HK-2 (cell line): ENCODE measurements around the gene B4GALT1.

Experiments used
- DNase-seq: peaks from one replicate; pipeline ENCODE4 v3.0.0-alpha.2; 2018; ENCODE audit not compliant: unreplicated experiment

The B4GALT1 gene

DNA sequence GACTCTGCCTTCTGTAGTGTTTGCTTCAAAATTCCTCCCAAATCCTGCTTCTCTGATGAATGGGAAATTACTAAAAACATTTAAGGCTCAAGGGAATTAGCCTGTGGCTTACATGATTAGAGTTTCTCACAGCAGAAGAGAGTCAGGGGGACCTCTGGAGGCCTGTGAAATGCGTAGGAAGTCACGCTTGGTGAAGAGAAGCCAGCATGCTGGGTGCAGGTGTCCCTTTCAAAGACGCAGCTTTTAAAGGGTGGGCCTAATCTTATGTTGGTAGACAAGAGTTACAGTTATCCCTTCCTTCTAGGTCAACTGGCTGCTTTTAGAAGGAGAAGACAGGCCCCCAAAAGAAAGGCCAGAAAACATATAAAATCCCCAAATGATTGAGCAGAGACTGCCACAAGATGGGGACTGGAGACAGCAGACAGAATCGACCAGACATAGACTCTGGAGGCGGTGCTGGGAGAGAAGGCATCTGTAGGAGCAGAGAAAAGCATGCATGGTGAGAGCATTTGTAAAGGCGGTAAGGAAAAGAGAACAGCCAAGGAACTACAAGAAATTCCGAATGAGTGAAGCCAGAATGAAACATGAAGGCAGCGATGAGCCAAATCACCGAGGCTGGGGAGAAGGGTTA is 42.3 kb downstream of the B4GALT1 start:
- no peak for DNase-seq

DNA sequence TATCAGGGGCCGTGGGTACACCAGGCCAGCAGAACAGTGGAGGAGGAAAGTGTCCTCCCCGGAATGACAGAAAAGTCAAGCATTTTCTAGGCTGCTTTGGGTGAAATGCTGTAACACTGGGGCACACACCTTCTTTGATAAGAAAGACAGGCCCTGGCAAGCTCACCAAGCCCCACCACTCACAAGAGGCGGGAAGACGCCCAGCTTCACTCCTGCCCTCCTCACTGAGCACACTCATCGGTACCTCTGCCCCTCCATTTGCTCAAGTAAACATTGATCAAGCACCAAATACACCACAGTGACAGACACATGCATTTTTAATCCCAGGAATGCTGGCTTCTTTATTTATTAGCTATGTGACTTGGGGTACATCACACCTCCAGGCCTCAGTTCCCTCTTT is 43.1 kb downstream of the B4GALT1 start:
- DNase-seq = no peak

DNA sequence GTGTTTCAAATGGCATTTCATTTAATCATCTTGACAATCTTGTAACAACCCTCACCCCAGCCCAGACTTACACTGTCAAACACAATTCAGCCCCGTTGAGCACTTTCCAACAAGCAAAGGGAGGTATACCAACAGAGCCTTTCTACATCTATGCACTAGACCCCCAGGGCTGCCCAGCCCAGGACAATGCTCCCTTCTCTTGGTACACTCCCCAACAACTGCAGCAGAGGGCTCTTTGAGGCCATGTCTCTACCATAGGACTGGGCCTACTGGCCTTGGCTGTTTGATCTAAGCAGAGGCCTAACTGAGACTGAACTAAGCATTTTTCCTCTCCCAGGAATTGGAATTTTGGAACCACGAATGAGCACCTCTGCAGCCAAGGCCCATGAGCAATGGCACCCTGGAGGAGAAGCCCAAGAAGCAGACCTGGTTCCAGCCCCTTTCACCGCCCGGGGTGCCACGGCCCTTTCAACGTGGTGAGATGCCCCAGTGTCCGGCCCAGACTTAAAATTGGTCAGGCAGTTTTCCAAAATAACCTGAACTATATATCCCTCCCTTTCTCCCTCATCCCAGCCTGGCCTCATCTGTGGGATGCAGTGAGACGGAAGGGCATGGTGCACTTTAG is 43.6 kb downstream of the B4GALT1 start:
- DNase-seq = no peak

DNA sequence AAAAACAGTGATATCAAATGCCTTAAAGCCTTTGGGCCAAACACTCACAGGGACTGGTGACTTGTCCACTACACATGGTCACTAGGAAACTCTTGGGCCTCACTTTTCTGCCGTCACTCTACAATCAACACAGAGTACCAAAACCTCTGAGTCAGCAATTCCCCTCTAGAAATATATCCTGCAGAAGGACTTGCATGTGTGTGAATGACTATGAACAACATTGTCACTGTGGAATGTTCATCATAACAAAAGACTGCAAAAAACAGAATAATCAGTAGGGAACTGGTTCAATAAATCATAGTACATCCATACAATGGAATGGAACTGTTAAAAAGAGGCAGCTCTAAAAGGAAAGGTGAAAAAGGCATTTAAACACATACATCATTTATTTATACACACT is 46.5 kb downstream of the B4GALT1 start:
- no peak for DNase-seq

DNA sequence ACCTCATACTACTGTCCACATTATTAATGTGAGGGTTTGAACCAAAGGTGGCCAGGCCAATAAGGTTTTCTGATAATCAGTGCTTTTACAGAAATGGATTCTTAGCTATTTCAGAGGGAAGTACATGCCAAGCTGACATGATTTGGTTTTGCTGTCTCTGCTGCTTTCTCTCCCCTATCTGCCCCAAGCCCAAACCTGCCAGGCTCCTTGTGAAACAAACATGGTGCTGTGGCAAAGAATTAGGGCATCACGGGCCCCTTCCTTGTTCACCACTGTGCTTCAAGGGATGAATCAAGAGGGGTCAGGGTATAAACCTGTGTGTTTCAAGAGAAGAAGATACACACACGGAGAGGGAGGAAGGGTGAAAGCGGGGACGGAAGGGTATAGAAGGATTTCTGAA is 49.3 kb downstream of the B4GALT1 start:
- DNase-seq = no peak

DNA sequence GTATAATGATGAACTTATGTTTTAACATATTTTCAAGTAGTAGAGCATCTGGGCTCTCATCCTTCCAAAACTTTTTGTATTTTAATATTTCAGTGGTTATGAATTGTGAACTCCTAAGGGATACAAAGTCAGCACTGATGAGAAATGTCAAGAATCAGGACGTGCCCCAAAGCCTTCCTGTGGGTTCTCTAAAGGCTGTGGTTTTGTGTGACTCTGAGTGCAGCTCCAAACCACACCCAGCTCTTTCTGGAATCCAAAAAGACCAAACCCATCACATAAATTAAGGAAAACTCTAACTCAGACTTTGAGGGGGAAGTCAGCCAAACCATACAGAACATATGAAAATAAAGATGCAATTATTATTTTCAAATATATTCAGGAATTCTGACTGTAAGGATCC is 49.8 kb downstream of the B4GALT1 start:
- DNase-seq = no peak

DNA sequence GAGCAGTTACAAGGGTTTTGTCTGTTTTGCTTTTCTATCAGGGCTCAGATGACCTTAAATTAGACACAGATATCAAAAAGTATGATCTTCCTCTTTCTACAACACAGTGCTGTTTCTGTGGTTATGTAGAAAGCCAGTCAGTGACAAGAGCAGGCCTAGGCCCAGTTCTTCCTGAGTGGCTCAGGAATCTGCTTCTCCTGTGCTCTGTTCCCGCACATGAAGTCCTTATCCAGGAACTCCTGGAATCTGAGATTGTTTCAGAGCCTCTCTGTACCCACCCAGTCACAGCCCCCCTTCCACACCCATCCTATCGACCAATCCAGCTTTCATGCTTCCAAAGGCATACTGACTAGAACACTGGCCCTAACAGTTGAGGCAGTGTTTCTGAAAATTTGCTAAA is 50.3 kb downstream of the B4GALT1 start:
- DNase-seq = no peak

DNA sequence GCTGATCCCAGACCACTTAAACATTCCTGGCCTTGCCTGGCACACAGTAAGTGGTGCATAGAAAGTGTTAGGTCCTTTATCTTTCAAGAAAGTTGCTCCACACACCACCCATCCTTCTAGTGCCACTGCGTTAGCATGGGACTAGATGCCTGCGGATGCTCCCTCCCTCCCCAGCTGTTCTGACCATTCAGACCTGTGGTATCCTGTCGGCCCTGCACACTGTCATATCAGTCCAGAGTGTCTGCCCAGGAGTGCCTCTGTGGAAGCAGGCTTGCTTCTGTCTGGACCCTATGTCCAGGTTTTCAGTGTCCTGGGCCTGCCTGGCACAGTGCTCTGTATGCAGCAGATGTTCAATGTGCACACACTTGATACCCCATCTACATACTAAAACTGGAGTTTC is 52.4 kb downstream of the B4GALT1 start:
- DNase-seq = no peak

DNA sequence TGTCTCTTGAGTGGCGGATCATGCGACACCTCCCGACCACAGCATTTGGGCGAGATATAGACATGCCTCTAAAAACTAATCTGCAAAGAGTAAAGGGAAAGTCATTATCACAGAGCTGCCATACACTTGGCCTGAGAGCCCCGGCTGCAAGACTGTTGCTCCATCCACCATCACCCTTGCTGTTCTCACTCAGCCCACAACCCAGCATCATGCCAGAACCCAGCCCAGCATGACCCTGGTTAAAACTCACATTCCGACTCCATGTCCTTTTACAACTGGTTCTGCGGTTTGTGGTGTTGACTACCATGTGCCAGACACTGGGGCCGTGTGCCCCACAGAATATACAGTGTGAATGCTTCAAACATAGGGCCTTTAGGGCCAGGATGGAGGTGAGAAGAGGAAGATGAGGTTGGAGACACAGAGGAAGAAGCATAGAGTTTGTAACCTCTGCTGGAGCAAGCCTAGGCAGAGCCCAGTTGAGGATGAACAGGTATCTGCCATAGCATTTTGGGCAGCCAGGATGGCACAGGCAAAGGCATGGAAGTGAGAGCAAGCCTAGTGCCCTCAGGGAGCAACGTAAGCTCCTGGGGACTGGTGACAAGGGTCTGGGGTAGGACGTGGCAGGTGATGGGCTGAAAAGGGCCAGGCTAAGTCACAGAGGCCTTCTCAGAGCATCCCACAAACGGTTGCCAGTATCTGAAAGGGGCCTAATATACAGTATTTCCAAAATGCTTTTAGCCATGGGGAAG is 53.2 kb downstream of the B4GALT1 start:
- DNase-seq = no peak

DNA sequence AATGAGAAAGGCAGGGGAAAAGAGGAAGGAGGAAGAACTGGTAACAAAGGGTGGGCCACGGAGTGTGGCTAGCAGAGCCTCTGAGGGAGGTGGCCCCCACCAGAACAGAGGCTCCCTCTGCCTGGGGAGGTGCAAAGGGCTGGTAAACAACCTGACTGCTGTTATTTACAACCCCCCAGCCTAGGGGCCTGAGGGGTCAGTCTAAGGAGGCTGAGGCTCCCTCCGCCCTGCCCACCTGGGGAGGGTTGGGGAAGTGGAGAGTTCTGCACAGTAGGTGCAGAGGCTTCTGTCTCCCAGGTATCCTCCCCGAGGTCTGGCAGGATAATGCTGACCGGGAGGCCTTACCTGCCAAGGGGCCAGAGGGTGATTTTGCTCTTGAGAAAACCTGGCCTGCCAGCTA is 55.0 kb downstream of the B4GALT1 start:
- no peak for DNase-seq

DNA sequence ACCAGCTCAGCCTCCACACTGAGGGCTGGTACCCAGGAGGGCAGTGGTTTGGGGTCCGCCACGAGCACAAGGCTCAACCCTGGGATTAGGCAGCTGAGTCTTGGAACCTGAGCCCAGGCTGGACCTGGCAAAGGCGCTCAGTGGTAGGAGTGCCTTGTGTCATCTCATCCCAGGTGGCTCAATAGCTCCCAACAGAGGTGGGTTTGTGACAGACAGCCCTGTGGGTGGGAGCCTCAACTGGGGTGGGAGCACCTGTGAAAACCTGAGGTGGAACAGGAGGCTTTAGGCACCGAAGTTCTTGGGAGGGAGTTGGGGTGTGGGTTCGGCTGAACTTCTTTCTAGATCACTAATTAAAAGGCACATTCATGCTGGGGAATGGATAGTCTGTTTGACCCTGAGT is 55.5 kb downstream of the B4GALT1 start:
- DNase-seq = no peak

DNA sequence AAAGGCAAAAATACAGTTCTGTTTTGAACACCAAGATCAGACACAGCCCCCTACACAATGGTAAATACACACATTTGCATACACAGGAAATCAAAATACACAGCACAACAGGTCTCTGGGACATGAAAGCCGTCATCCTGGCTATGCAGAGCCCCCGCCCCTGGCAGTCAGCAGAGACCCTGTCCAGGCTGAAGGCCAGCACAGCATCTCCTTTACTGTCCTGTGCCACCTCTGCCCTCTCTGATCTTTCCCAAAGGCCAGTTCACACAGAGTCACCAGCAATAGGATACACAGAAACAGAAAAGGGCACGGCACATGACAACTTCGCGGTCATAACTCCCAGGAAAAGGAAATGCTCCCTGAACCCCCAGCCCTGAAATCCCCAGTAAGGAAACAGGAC is 56.5 kb downstream of the B4GALT1 start:
- no peak for DNase-seq

DNA sequence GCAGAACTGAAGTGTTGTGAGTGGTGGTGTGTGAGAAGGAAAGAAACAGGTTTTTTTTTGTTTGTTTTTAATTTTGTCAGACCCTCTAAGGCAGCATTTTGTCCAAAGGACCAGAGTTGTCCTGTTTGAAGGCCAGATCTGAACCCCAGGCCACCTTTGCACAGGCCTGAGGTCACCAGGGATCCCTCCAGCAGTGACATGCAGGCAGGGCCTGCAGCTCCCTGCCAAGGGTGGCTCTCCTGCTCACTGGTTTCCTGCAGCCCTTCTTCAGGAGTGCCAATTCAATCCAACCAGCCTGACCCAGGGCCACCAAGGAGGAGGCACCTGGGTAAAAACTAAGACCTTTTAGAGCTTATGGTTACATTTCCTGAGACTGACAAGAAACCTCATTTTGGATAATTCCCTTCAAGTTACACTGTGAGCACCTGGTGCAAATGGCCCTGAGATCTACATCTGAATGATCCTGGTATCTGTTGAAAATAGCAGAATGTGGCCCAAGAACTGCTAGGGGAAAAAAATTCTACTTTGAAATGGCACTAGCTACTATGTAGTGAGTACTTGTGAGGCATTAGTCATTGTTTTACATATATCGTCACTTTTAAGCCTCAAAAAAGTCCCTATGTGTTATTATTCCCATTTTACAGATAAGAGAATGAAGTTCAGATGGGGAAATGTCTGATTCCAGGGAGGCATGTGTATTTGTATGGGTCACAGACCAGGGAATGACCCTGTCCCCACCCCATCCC is 57.1 kb downstream of the B4GALT1 start:
- DNase-seq = no peak

DNA sequence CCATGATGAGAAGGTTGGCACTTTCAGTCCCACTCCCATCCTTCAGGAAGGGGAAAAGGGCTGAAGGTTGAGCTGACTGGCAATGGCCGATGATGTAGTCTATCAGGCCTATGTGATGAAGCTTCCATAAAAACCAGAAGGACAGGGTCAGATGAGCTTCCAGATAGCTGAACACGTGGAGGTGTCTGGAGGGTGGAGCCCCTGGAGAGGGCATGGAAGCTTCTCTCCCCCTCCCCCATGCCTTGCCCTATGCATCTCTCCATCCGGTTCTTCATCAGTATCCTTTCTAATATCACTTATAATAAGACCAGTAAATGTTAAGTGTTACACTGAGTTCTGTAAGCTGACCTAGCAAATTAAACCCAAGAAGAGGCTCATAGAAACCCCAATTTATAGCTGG is 58.0 kb downstream of the B4GALT1 start:
- DNase-seq = no peak

DNA sequence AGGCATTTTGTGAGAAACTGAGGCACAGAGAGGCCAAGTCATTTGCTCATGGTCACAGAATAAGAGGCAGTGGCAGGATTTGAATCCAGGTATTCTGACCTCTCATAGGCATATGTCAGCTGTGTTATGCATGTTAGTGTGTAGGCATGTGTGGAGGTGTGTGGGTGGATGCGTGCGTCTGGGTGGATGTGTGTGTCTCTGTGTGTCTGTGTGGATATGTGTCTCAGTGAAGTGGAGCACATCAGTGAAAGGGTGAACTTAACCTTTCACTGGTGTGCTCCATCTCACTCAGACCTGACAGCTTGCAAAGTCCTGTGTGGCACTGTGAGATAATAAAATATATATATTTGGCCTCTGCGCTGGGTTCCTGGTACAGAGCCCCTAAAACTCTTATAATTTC is 58.7 kb downstream of the B4GALT1 start:
- no peak for DNase-seq

DNA sequence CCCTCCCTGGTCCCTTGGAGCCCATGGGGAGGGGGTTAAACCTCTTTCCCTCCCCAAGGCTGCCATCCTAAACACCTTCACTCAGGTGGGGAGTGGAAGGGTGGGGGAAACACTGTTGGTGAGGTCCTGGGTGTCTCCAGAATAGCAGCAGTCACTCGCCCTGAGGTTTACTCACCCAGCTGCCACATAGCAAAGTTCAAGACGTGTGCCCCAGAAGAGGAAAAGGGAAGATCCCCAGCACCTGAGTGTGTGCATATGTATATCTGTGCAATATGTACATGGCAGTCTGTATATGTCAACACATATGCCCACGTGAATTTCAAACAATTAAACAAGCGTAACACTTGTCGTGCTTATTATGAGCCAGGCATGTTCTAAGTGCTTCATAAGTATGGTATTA is 59.4 kb downstream of the B4GALT1 start:
- no peak for DNase-seq

DNA sequence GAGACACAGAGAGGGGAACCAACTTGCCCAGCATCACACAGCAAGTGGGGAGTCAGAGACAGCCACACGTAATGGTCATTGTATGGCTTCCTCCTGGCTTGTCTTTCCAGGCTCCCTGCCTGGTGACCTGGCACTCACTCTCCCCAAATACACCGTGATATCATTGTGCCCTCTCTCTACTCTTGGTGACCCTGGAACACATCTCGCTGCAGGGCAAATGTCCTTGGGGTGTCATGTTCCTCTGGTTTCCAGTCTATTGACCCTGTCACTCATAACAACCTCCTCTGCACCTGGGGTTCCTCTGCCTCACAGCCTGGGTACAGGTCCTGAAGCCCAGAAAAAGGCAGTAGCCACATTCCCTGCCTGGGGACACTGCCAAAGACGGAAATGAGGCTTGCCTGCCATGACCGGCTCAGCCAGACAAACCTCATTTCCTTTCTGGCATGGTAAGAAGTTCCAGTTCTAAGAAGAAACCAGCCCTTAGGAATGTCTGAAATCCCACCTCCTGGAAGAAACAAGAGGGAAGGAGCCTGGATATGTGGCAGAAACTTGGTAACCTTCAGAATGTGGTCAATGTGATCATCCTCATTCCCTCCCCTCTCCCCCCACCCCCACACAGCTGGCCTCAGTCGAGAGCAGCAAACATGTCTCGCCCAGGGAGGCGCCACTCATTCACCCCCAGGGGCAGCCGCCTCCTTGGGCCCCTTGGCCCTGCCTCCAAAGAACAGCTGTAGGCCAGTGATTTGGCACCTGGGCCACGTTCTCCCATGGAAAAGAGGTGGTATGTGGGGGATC is 60.1 kb downstream of the B4GALT1 start:
- DNase-seq = peak; percentile 60

DNA sequence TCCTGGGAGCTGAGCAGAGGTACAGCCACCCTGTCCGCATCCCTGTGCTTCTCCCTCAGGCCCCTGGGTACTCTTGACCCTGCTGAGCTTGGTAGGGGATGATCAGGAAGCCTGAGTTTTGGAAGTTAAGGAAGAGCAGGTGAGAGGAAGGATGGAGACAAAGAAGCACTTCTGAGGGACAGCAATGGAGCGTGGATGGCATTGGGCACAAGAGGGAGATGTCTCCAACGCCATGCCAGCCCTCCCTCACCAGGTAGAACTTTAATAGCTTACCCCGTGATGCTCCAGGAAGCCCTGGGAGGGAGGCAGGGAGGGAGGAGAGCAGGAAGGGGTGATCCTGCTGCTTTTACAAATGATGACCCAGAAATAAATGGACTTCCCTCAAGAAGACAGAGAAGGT is 60.8 kb downstream of the B4GALT1 start:
- no peak for DNase-seq

DNA sequence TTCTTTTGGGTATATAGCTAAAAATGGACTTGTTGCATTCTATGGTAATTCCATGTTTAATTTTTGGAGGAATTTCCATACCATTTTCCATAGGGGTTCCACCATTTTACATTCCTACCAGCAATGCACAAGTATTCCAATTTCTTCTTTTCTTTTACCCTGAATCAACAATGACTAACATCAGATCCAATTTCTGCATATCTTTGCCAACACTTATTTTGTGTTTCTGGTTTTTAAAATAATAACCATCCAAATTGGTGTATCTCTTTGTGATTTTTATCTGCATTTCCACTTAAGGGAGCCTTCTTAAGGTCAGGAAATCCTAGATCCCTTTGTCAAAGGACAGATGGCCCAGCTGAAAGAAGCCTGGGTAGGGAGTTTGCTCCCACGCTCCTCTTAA is 61.2 kb downstream of the B4GALT1 start:
- no peak for DNase-seq

DNA sequence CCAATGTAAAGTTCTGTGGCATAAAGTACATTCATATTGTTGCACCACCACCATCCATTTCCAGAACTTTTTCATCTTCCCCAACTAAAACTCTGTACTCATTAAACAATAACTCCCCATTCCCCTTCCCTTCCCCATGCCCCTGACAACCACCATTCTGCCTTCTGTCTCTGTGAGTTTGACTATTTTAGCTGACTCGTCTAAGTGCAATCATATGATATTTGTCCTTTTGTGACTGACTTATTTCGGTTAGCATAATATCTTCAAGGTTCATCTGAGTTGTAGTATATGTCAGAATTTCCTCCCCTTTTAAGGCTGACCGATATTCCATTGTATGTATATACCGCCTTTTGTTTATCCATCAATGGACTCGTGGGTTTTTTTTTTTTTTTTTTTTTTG is 61.6 kb downstream of the B4GALT1 start:
- DNase-seq = no peak

DNA sequence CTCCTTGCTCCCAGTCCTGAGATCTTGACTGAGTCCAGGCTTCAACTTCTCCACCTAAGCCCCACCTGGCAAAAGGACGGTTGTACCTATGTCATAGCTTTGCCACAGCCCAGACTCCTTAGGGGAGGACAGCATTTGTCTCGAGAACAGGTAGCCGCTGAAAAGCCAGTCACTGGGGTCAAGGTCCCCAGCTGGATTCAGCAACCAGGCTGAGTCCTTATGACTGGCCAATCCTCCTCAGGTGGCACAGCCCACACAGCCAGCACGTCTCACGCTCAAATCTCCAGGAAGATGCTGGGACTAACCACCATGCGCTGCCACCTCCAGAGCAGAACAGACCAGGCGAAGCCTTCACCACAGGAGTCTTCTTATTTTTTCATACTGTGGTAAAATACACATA is 62.7 kb downstream of the B4GALT1 start:
- no peak for DNase-seq
